IMR-90 (cell line): Measurements from ENCODE around the gene ODF2. TPM values are rescaled to one million over a fixed set of nuclear protein-coding genes. Genes with fewer than 3 reads are reported as not detected.

ENCODE experiments used
- ATAC-seq: fragments of 200-7000 bp; cut with Tn5 transposase; 2 replicates; pipeline ENCODE4 v1.9.1; 2020; ENCODE audit warnings: low read depth, mild to moderate bottlenecking, moderate library complexity
- BruUV-seq: library from RNA; stranded (reverse); fragments of 400-500 nt; replicated peaks from 2 replicates; lab custom pipeline; 2021; lab: Mats Ljungman, UMichigan
- CTCF ChIA-PET: fragments of 300-600 bp; formaldehyde crosslinking; extraction: SDS; loops from one replicate; lab custom pipeline; 2021; ENCODE audit warnings: antibody characterized with exemption; lab: Yijun Ruan, JAX
- POLR2A ChIA-PET: fragments of 300-600 bp; sonication (Branson Sonifier 250); formaldehyde crosslinking; loops from one replicate; lab custom pipeline; 2022; ENCODE audit warnings: antibody characterized with exemption; ENCODE audit not compliant: unreplicated experiment; lab: Charles Lee
- DNase-seq: peaks from one replicate; pipeline ENCODE4 v3.0.0; 2013
- H2AFZ ChIP-seq: replicated peaks from 2 replicates; pipeline ENCODE3; 2013; ENCODE audit warnings: low read length, mild to moderate bottlenecking; ENCODE audit not compliant: poor library complexity
- H2AK5ac ChIP-seq: 2 replicates; pipeline ENCODE4 v1.6.1; 2013; ENCODE audit warnings: low read depth, low read length, inconsistent platforms
- H2AK9ac ChIP-seq: replicated peaks from 2 replicates; pipeline ENCODE3; 2013; ENCODE audit warnings: mild to moderate bottlenecking, low read depth, low read length, moderate library complexity; ENCODE audit not compliant: poor library complexity
- H2BK120ac ChIP-seq: 2 replicates; pipeline ENCODE4 v1.6.1; 2013; ENCODE audit warnings: low read depth, low read length, inconsistent platforms
- H2BK15ac ChIP-seq: 3 replicates; pipeline ENCODE4 v1.6.1; 2013; ENCODE audit warnings: low read depth, low read length, inconsistent platforms
- H2BK20ac ChIP-seq: 2 replicates; pipeline ENCODE4 v1.6.1; 2013; ENCODE audit warnings: low read depth, mild to moderate bottlenecking, inconsistent platforms, low read length, moderate library complexity
- H2BK5ac ChIP-seq: 2 replicates; pipeline ENCODE4 v1.6.1; 2013; ENCODE audit warnings: mild to moderate bottlenecking, low read depth, low read length, inconsistent platforms; ENCODE audit not compliant: poor library complexity, severe bottlenecking
- H3K14ac ChIP-seq: replicated peaks from 2 replicates; pipeline ENCODE4 v1.6.1; 2013; ENCODE audit warnings: low read depth, low read length, inconsistent platforms
- H3K18ac ChIP-seq: 2 replicates; pipeline ENCODE4 v1.6.1; 2013; ENCODE audit warnings: low read depth, low read length, control low read depth
- H3K23ac ChIP-seq: 2 replicates; pipeline ENCODE4 v1.6.1; 2013; ENCODE audit warnings: low read depth, low read length, inconsistent platforms
- H3K27ac ChIP-seq: 2 replicates; pipeline ENCODE4 v1.5.1; 2013; ENCODE audit warnings: mild to moderate bottlenecking, control low read depth, low read length; ENCODE audit not compliant: insufficient read depth
- H3K27me3 ChIP-seq: 2 replicates; pipeline ENCODE4 v1.6.1; 2013; ENCODE audit warnings: low read length; ENCODE audit not compliant: control insufficient read depth, insufficient read depth
- H3K36me3 ChIP-seq: 2 replicates; pipeline ENCODE4 v1.6.1; 2013; ENCODE audit warnings: low read length, mixed read lengths; ENCODE audit not compliant: control insufficient read depth, insufficient read depth
- H3K4ac ChIP-seq: 2 replicates; pipeline ENCODE4 v1.6.1; 2013; ENCODE audit warnings: low read depth, low read length, inconsistent platforms
- H3K4me1 ChIP-seq: 2 replicates; pipeline ENCODE4 v1.6.1; 2013; ENCODE audit warnings: low read length, mixed read lengths; ENCODE audit not compliant: control insufficient read depth, insufficient read depth
- H3K4me2 ChIP-seq: 2 replicates; pipeline ENCODE4 v1.6.1; 2013; ENCODE audit warnings: low read depth, mild to moderate bottlenecking, control low read depth, low read length, moderate library complexity
- H3K4me3 ChIP-seq: 2 replicates; pipeline ENCODE4 v1.5.1; 2013; ENCODE audit warnings: low read depth, mild to moderate bottlenecking, control low read depth, low read length, moderate library complexity; ENCODE audit not compliant: insufficient read depth
- H3K56ac ChIP-seq: 2 replicates; pipeline ENCODE4 v1.6.1; 2013; ENCODE audit warnings: low read length, inconsistent platforms; ENCODE audit not compliant: insufficient read depth; ENCODE audit errors: extremely low read depth
- H3K79me1 ChIP-seq, 2 experiments: 2 replicates each; pipeline ENCODE4 v1.6.1; 2013; ENCODE audit warnings: low read length in 2 of 2, inconsistent platforms in 1 of 2, low read depth in 1 of 2
- H3K9ac ChIP-seq: 2 replicates; pipeline ENCODE4 v1.6.1; 2013; ENCODE audit warnings: low read depth, low read length, control low read depth
- H3K9me1 ChIP-seq: 2 replicates; pipeline ENCODE4 v1.6.1; 2013; ENCODE audit warnings: low read length, inconsistent platforms; ENCODE audit not compliant: insufficient read depth
- H3K9me3 ChIP-seq: 2 replicates; pipeline ENCODE4 v1.6.1; 2013; ENCODE audit warnings: low read length; ENCODE audit not compliant: control insufficient read depth, insufficient read depth
- H4K20me1 ChIP-seq: 2 replicates; pipeline ENCODE4 v1.6.1; 2013; ENCODE audit warnings: low read length, inconsistent platforms; ENCODE audit not compliant: insufficient read depth
- H4K5ac ChIP-seq: 2 replicates; pipeline ENCODE4 v1.6.1; 2013; ENCODE audit warnings: mild to moderate bottlenecking, low read depth, low read length, control low read depth
- H4K8ac ChIP-seq, 2 experiments: 2 replicates each; pipeline ENCODE4 v1.6.1; 2013; ENCODE audit warnings: low read depth in 2 of 2, low read length in 2 of 2, control low read depth in 1 of 2, inconsistent platforms in 1 of 2
- H4K91ac ChIP-seq: 2 replicates; pipeline ENCODE4 v1.6.1; 2013; ENCODE audit warnings: low read depth, low read length, inconsistent platforms; ENCODE audit not compliant: insufficient read depth
- CEBPB ChIP-seq: IDR thresholded peaks from 2 replicates; pipeline ENCODE4 v1.6.1; 2012; ENCODE audit warnings: low read depth, low read length, improper control_type of control experiment
- CHD1 ChIP-seq: IDR thresholded peaks from 2 replicates; pipeline ENCODE4 v1.6.1; 2012; ENCODE audit warnings: low read depth, low read length, improper control_type of control experiment
- MAZ ChIP-seq: IDR thresholded peaks from 2 replicates; pipeline ENCODE4 v1.6.1; 2012; ENCODE audit warnings: low read depth, mild to moderate bottlenecking, low read length, improper control_type of control experiment, moderate library complexity, borderline replicate concordance
- RAD21 ChIP-seq: IDR thresholded peaks from 2 replicates; pipeline ENCODE4 v1.6.1; 2012; ENCODE audit warnings: low read length, improper control_type of control experiment
- RCOR1 ChIP-seq: IDR thresholded peaks from 2 replicates; pipeline ENCODE4 v1.6.1; 2012; ENCODE audit warnings: mild to moderate bottlenecking, low read length, improper control_type of control experiment; ENCODE audit not compliant: insufficient replicate concordance
- SMC3 ChIP-seq: fragments of 150-350 bp; IDR thresholded peaks from 2 replicates; pipeline ENCODE4 v1.6.1; 2016; ENCODE audit warnings: low read depth, mild to moderate bottlenecking, antibody characterized with exemption, low read length, moderate library complexity
- WGBS, 2 experiments: methylation state at CpG; one replicate each; pipeline versions ENCODE4 v1.1.5 to v1.1.7; 2013; ENCODE audit warnings: missing lambda C conversion rate in 2 of 2; ENCODE audit not compliant: insufficient read length in 1 of 2; ENCODE audit errors: extremely low coverage in 2 of 2; 5-methylcytosine and 5-hydroxymethylcytosine counted together
- dilution Hi-C: fragments of 300-500 bp; cut with HindIII; formaldehyde crosslinking; loops from one replicate; pipeline ENCODE4 v1.14.3; 2018; ENCODE audit warnings: low sequenced_read_pairs; ENCODE audit not compliant: unreplicated experiment
- in situ Hi-C: fragments of 300-500 bp; cut with MboI; formaldehyde crosslinking; loops from 3 replicates; pipeline ENCODE4 v1.14.3; 2019; ENCODE audit warnings: low sequenced_read_pairs, inconsistent platforms, mixed read lengths
- intact Hi-C: fragments of 100-400 bp; cut with micrococcal nuclease; formaldehyde crosslinking; loops from 2 replicates; pipeline ENCODE4 v1.10.0; 2022
- polyA plus RNA-seq, 3 experiments: library from polyadenylated mRNA; depleted of rRNA; stranded (reverse); fragments of >200 nt; gene quantifications; 2 replicates each; pipeline ENCODE4 v1.2.3, GENCODE V29; 2012; ENCODE audit warnings: low replicate concordance in 1 of 3
- total RNA-seq: library from RNA; depleted of rRNA; stranded (reverse); fragments of >200 nt; gene quantifications from 2 replicates; pipeline ENCODE4 v1.2.3, GENCODE V29; 2012
- TF ChIP-seq, protein P1 (sequence below): fragments of 150-350 bp; IDR thresholded peaks from 2 replicates; pipeline ENCODE4 v1.6.1; 2016; ENCODE audit warnings: low read depth, mild to moderate bottlenecking, low read length, moderate library complexity, borderline replicate concordance

ODF2 gene
- total and polyA plus RNA-seq, 2 of the 4 experiments (the other 2 are of a cell fraction): 40.2 to 46.4 TPM

DNA sequence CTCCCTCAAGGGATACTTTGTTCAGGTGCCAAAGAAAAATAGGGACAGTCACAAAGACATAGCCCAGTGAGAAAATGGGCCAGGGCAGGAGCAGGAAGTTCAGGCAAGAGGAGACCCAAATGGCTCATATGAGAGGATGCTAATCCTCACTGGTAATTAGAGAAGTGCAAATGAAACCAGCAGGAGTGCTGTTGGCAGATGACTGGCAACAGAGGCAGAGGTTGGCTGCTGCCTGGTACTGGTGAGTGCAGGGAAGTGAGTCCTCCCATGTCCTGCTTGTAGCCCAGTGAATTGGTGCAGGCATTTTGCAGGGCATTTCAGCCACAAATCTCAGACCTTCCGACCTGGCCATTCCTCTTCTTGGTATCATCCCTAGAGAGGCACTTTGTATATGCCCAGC lies 23.5 kb downstream of the ODF2 start:
- ChIA-PET POLR2A (no interaction called here), CTCF (no interaction called here)
- Histone ChIP-seq H2BK20ac (no peak overlapping the region), H2BK5ac (no peak overlapping the region), H3K4me1 (no peaks in the 10 kb centered on the region), H3K79me1 (peaks cover 0 to 5% of the 10 kb centered on the region in 2 experiments; a peak in 1 of 4 replicates), H2AK9ac (peak overlapping the region; percentile 81), H2BK120ac (no peak overlapping the region), H2AFZ (no peak overlapping the region), H3K27ac (no peak overlapping the region), H3K9me3 (no peaks in the 10 kb centered on the region), H3K14ac (no peak overlapping the region), H3K4me2 (no peak overlapping the region), H3K9ac (no peak overlapping the region), H4K5ac (no peak overlapping the region), H3K4me3 (no peak overlapping the region), H3K27me3 (no peaks in the 10 kb centered on the region), H3K4ac (no peak overlapping the region), H3K9me1 (no peaks in the 10 kb centered on the region), H2BK15ac (no peak overlapping the region), H3K56ac (no peak overlapping the region), H3K23ac (no peak overlapping the region), H2AK5ac (no peak overlapping the region), H3K18ac (no peak overlapping the region), H3K36me3 (peaks cover 29% of the 10 kb centered on the region), H4K91ac (no peak overlapping the region), H4K8ac (no peak overlapping the region), H4K20me1 (no peaks in the 10 kb centered on the region; the same call in 1 of the 2 replicates)
- TF ChIP-seq SMC3 (no peak), RCOR1 (no peak), MAZ (no peak), CEBPB (no peak), RAD21 (no peak), CHD1 (no peak)
- TF ChIP-seq, protein P1, sequence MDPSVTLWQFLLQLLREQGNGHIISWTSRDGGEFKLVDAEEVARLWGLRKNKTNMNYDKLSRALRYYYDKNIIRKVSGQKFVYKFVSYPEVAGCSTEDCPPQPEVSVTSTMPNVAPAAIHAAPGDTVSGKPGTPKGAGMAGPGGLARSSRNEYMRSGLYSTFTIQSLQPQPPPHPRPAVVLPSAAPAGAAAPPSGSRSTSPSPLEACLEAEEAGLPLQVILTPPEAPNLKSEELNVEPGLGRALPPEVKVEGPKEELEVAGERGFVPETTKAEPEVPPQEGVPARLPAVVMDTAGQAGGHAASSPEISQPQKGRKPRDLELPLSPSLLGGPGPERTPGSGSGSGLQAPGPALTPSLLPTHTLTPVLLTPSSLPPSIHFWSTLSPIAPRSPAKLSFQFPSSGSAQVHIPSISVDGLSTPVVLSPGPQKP: no peak
- dilution Hi-C loops: no loop called here
- intact Hi-C loops: no loop called here
- no peak for DNase-seq
- no TSS peak for BruUV-seq
- in situ Hi-C loops: no loop called here
- ATAC-seq: no peak
- WGBS, 2 experiments: no CpG with 5 or more reads among the region's 1 CpG
